Right atrium auricular region (tissue), 2 donors: ENCODE measurements around the gene MOV10. TPM values are rescaled to one million over a fixed set of nuclear protein-coding genes. Genes with fewer than 3 reads are reported as not detected.
"Not testable (repeated sequence)": the region's sequence is repeated elsewhere in the genome, so short reads cannot be mapped to it uniquely, and the experiment has no call there.

ENCODE experiments used
- DNase-seq: peaks from one replicate; pipeline ENCODE4 v3.0.0-alpha.2; 2019; ENCODE audit warnings: low spot score
- H3K27ac ChIP-seq, 2 donors: fragments of 200-600 bp; sonication (generic); 1 replicate in 1 of 2; 2 replicates in 1 of 2; pipeline ENCODE4 v1.5.1; 2016 to 2019
- H3K27me3 ChIP-seq, 2 donors: fragments of 200-600 bp; sonication (generic); one replicate each; pipeline versions ENCODE4 v1.5.1 to v1.6.0; 2017 to 2019
- H3K36me3 ChIP-seq: fragments of 200-600 bp; sonication (generic); one replicate; pipeline ENCODE4 v1.5.1; 2016
- H3K4me1 ChIP-seq, 2 donors: fragments of 200-600 bp; sonication (generic); one replicate each; pipeline versions ENCODE4 v1.5.1 to v1.6.0; 2017 to 2019
- H3K4me3 ChIP-seq, 2 donors: fragments of 200-600 bp; sonication (generic); 1 replicate in 1 of 2; 2 replicates in 1 of 2; pipeline ENCODE4 v1.5.1; 2017 to 2019; ENCODE audit warnings: mild to moderate bottlenecking in 1 of 2, moderate library complexity in 1 of 2
- H3K9me3 ChIP-seq, 2 donors: fragments of 200-600 bp; sonication (generic); one replicate each; pipeline ENCODE4 v1.5.1; 2019
- total RNA-seq, 2 donors: library from RNA; depleted of rRNA; stranded (reverse); fragments of >200 nt; gene quantifications; one replicate each; pipeline ENCODE4 v1.1.0, GENCODE V29; 2016
- TF ChIP-seq, protein P1 (sequence below), 2 donors: fragments of 200-600 bp; sonication (generic); IDR thresholded peaks; one replicate each; pipeline ENCODE4 v1.5.1; 2019; ENCODE audit warnings: antibody characterized with exemption in 2 of 2

MOV10 gene
- total RNA-seq, 2 donors from 2014 or later = 10.5 to 11.4 TPM

- TF ChIP-seq, protein P1, sequence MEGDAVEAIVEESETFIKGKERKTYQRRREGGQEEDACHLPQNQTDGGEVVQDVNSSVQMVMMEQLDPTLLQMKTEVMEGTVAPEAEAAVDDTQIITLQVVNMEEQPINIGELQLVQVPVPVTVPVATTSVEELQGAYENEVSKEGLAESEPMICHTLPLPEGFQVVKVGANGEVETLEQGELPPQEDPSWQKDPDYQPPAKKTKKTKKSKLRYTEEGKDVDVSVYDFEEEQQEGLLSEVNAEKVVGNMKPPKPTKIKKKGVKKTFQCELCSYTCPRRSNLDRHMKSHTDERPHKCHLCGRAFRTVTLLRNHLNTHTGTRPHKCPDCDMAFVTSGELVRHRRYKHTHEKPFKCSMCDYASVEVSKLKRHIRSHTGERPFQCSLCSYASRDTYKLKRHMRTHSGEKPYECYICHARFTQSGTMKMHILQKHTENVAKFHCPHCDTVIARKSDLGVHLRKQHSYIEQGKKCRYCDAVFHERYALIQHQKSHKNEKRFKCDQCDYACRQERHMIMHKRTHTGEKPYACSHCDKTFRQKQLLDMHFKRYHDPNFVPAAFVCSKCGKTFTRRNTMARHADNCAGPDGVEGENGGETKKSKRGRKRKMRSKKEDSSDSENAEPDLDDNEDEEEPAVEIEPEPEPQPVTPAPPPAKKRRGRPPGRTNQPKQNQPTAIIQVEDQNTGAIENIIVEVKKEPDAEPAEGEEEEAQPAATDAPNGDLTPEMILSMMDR (IDR thresholded peaks at IDR 0.05) = no peak
- peaks cover 0 to 31% of the 10 kb centered on the region in 2 donors for H3K4me1 ChIP-seq
- no peak overlapping the region for H3K27ac ChIP-seq
- H3K9me3 ChIP-seq = no peaks in the 10 kb centered on the region
- no peaks in the 10 kb centered on the region for H3K27me3 ChIP-seq
- DNase-seq = no peak
- H3K4me3 ChIP-seq = no peak overlapping the region
- H3K36me3 ChIP-seq = no peaks in the 10 kb centered on the region
These were observed 42.9 kb downstream of the MOV10 start for GRCh38 chr1:112717263-112717873.

GRCh38 chr1:112718691-112719418, 44.4 kb downstream of the MOV10 start:
- H3K36me3 ChIP-seq = no peaks in the 10 kb centered on the region
- H3K9me3 ChIP-seq = no peaks in the 10 kb centered on the region
- TF ChIP-seq, protein P1 (IDR thresholded peaks at IDR 0.05) = peak; percentile 86 to 89
- H3K4me1 ChIP-seq = peaks cover 0 to 35% of the 10 kb centered on the region in 2 donors
- no peaks in the 10 kb centered on the region for H3K27me3 ChIP-seq
- H3K4me3 ChIP-seq = peak overlapping the region in 1 of 2 donors; percentile 37
- DNase-seq = no peak
- H3K27ac ChIP-seq = no peak overlapping the region

DNA sequence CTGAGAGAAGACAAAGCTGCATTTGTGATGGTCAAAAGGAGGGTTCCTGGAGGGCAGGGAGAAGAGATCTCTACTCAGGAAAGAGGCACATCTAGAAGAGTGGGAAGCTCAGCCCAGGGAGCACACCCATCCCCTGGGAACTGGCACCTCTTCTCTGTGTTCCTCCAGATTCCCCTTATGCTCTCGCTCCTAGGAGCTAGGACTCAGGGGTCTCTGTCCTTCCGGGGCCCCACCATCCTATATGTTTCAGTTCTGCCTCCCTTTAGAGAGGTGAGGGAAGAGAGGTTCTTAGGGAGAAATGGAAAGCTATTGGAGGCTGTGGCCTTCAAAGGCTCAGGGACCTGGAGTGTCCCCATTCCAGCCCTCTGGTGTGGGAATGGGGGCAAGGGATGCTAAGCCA, 45.2 kb downstream of the MOV10 start:
- DNase-seq = no peak
- no peaks in the 10 kb centered on the region for H3K27me3 ChIP-seq
- no peaks in the 10 kb centered on the region for H3K9me3 ChIP-seq
- no peaks in the 10 kb centered on the region for H3K36me3 ChIP-seq
- TF ChIP-seq, protein P1 (IDR thresholded peaks at IDR 0.05) = no peak
- H3K4me3 ChIP-seq = no peak overlapping the region
- H3K27ac ChIP-seq = no peak overlapping the region
- H3K4me1 ChIP-seq = peaks cover 0 to 27% of the 10 kb centered on the region in 2 donors

GRCh38 chr1:112720800-112721199, 46.3 kb downstream of the MOV10 start:
- Histone ChIP-seq H3K4me1 (peaks cover 0 to 21% of the 10 kb centered on the region in 2 donors), H3K27me3 (no peaks in the 10 kb centered on the region), H3K36me3 (no peaks in the 10 kb centered on the region), H3K9me3 (no peaks in the 10 kb centered on the region), H3K4me3 (no peak overlapping the region), H3K27ac (no peak overlapping the region)
- no peak for DNase-seq
- TF ChIP-seq, protein P1 (IDR thresholded peaks at IDR 0.05) = no peak

GRCh38 chr1:112721294-112721693, 46.8 kb downstream of the MOV10 start:
- not testable (repeated sequence) for H3K9me3 ChIP-seq, DNase-seq, H3K27ac ChIP-seq, H3K27me3 ChIP-seq, H3K36me3 ChIP-seq, H3K4me3 ChIP-seq
- peaks cover 0 to 17% of the 10 kb centered on the region in 2 donors for H3K4me1 ChIP-seq

DNA sequence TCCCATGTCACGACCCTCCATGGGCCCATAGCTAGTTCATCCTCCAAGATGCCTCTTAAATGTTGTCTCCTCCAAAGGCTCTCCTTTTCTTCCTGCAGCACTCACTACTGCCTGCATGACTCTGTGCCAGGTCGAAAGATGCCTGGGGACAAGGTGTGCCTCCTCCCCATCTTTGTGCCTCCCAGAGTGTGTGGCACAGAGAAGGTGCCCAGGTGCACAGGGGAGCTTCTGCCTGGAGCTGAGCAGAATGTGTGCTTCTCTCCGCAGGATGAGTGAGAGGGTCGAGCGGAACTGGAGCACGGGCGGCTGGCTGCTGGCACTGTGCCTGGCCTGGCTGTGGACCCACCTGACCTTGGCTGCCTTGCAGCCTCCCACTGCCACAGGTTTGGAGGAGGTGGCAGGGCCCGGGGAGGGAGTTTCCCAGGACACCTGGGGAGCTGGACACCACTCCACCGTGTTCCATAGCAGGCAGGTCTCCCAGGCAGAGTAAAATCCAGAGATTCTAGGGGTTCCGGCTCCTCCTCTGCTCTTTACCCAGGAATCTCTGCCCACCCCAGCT, 47.6 kb downstream of the MOV10 start:
- no peak overlapping the region for H3K27ac ChIP-seq
- peak; percentile 53 for DNase-seq
- H3K9me3 ChIP-seq = no peaks in the 10 kb centered on the region
- no peaks in the 10 kb centered on the region for H3K36me3 ChIP-seq
- TF ChIP-seq, protein P1 (IDR thresholded peaks at IDR 0.05) = no peak
- no peak overlapping the region for H3K4me3 ChIP-seq
- H3K27me3 ChIP-seq = no peaks in the 10 kb centered on the region
- peaks cover 0 to 17% of the 10 kb centered on the region in 2 donors for H3K4me1 ChIP-seq
